A549 (cell line): ENCODE results near the gene EML5.

Experiments used
- KDM5A ChIP-seq: fragments of 200-600 bp; sonication (generic); IDR thresholded peaks from 2 replicates; pipeline ENCODE4 v1.6.1; 2016; ENCODE audit warnings: antibody characterized with exemption, mild to moderate bottlenecking
- MYC ChIP-seq: IDR thresholded peaks from 2 replicates; pipeline ENCODE4 v1.6.1; 2012; ENCODE audit warnings: mild to moderate bottlenecking, inconsistent platforms, low read length, improper control_type of control experiment, borderline replicate concordance
- NPAS2 ChIP-seq: fragments of 250-450 bp; sonication (Bioruptor Pico); IDR thresholded peaks from 2 replicates; pipeline ENCODE4 v1.8.0; 2022; ENCODE audit warnings: mild to moderate bottlenecking, moderate library complexity, borderline replicate concordance
- RNF2 ChIP-seq: fragments of 200-600 bp; sonication (generic); IDR thresholded peaks from 2 replicates; pipeline ENCODE4 v1.6.1; 2016; ENCODE audit warnings: low read depth, mild to moderate bottlenecking, antibody characterized with exemption, moderate library complexity, borderline replicate concordance
- TF ChIP-seq, protein P1 (sequence below): fragments of >200 bp; sonication (Bioruptor Twin); formaldehyde crosslinking; IDR thresholded peaks from 3 replicates; pipeline ENCODE4 v1.5.1; 2016
- TF ChIP-seq, protein P2 (sequence below): IDR thresholded peaks from 2 replicates; pipeline ENCODE4 v1.6.1; 2012
- TF ChIP-seq, protein P3 (sequence below): fragments of >200 bp; sonication (Bioruptor Twin); formaldehyde crosslinking; IDR thresholded peaks from 3 replicates; pipeline ENCODE4 v1.6.1; 2016

DNA sequence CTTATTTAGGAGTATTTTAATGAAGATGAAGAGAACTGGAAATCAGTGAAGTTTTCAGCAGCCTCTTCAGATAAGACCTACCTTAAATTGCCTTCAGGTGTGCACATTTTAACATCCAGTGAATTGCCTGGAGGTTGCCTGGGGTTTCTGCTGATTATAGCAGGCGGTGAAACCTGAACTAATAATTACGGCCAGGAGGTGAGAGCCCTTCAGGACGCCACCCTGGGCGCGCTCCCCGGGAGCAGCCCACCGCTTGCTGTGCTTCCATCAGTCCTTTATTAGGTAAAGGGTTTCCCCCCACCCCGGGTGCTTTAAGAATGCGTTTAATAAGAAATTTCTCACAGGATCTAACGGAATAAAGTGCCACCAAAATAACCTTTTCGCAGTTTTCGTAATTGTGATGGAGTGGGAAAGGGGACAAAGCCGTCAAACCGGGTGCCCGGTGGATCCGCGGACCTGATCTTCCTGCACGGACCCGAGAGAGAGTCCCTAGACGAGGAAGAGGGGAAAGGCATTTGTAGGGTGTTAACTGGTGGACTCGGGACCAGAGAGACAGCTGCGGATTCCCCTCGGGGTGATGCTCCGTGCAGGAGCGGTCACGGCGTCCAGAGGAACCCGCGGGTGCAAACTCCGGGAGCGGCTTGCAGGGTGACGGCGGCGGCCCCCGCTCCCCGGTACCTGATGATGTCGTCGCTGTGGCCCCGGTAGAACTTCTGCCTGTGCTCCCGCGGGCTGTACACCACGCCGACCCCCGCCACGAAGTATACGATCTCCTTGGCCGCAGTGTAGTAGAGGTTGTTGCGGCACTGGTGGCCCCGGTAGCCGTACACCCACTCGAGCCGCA, 902 bp downstream of the EML5 start:
- TF ChIP-seq KDM5A, result no peak
- TF ChIP-seq MYC, result no peak
- TF ChIP-seq, protein P1, sequence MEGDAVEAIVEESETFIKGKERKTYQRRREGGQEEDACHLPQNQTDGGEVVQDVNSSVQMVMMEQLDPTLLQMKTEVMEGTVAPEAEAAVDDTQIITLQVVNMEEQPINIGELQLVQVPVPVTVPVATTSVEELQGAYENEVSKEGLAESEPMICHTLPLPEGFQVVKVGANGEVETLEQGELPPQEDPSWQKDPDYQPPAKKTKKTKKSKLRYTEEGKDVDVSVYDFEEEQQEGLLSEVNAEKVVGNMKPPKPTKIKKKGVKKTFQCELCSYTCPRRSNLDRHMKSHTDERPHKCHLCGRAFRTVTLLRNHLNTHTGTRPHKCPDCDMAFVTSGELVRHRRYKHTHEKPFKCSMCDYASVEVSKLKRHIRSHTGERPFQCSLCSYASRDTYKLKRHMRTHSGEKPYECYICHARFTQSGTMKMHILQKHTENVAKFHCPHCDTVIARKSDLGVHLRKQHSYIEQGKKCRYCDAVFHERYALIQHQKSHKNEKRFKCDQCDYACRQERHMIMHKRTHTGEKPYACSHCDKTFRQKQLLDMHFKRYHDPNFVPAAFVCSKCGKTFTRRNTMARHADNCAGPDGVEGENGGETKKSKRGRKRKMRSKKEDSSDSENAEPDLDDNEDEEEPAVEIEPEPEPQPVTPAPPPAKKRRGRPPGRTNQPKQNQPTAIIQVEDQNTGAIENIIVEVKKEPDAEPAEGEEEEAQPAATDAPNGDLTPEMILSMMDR, result no peak
- TF ChIP-seq, protein P2, sequence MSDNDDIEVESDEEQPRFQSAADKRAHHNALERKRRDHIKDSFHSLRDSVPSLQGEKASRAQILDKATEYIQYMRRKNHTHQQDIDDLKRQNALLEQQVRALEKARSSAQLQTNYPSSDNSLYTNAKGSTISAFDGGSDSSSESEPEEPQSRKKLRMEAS, result no peak
- TF ChIP-seq RNF2, result no peak; the same call in 1 of the 2 replicates
- no peak for TF ChIP-seq NPAS2 (CRISPR knock-in tag)
- TF ChIP-seq, protein P3, sequence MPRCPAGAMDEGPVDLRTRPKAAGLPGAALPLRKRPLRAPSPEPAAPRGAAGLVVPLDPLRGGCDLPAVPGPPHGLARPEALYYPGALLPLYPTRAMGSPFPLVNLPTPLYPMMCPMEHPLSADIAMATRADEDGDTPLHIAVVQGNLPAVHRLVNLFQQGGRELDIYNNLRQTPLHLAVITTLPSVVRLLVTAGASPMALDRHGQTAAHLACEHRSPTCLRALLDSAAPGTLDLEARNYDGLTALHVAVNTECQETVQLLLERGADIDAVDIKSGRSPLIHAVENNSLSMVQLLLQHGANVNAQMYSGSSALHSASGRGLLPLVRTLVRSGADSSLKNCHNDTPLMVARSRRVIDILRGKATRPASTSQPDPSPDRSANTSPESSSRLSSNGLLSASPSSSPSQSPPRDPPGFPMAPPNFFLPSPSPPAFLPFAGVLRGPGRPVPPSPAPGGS, result no peak
